AG04450 (cell line): ENCODE results near the gene PPM1L. TPM values are rescaled to one million over a fixed set of nuclear protein-coding genes. Genes with fewer than 3 reads are reported as not detected.

Source experiments
- CTCF ChIA-PET: fragments of 300-600, 350-600 bp; formaldehyde crosslinking; extraction: SDS; loops from one replicate; lab custom pipeline; 2022; ENCODE audit warnings: antibody characterized with exemption, inconsistent platforms; lab: Charles Lee
- POLR2A ChIA-PET: fragments of 350-600 bp; formaldehyde crosslinking; extraction: SDS; loops from one replicate; lab custom pipeline; 2021; ENCODE audit warnings: antibody characterized with exemption, inconsistent platforms; lab: Yijun Ruan, JAX
- DNase-seq: peaks from one replicate; pipeline ENCODE4 v3.0.0-alpha.2; 2011; ENCODE audit warnings: low read depth, low spot score
- H3K27ac ChIP-seq: one replicate; pipeline ENCODE4 v1.5.1; 2012; ENCODE audit warnings: low read depth, low read length, control low read depth
- H3K27me3 ChIP-seq: one replicate; pipeline ENCODE4 v1.6.0; 2012; ENCODE audit warnings: low read length; ENCODE audit not compliant: control insufficient read depth, insufficient read depth
- H3K4me3 ChIP-seq: 2 replicates; pipeline ENCODE4 v1.5.1; 2011; ENCODE audit warnings: mild to moderate bottlenecking, low read depth, low read length, control low read depth
- H3K9me3 ChIP-seq: 2 replicates; pipeline ENCODE4 v1.5.1; 2012; ENCODE audit warnings: low read length; ENCODE audit not compliant: control insufficient read depth, insufficient read depth
- polyA plus RNA-seq: library from polyadenylated mRNA; depleted of rRNA; stranded (reverse); fragments of >200 nt; gene quantifications from 2 replicates; pipeline ENCODE4 v1.2.3, GENCODE V29; 2011
- TF ChIP-seq, protein P1 (sequence below): IDR thresholded peaks from 2 replicates; pipeline ENCODE4 v1.5.1; 2011; ENCODE audit warnings: low read depth, low read length, control low read depth, inconsistent platforms

PPM1L gene
- polyA plus RNA-seq, 1 experiment: 0.33 TPM

DNA sequence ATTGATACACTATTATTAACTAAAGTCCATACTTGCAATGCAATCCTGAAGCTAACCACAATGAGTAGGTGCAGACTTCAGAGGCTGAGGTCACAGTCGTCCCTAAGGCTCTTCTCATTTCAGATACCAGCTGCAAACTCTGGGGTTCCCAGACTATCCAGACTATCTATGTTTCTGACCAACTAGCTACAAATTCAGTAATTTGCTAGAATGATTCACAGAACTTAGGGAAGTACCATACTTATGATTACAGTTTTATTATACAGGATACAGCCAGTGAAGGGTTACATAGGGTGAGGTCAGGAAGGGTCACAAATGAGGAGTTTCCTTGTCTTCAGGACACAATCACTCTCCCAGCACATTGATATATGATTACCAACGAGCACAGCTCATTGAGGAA lies 36.5 kb downstream of the PPM1L start:
- H3K27ac ChIP-seq: no peak overlapping the region
- H3K4me3 ChIP-seq: no peak overlapping the region
- H3K9me3 ChIP-seq: no peaks in the 10 kb centered on the region
- ChIA-PET POLR2A (no interaction called here), CTCF (no interaction called here)
- DNase-seq: no peak
- TF ChIP-seq, protein P1, sequence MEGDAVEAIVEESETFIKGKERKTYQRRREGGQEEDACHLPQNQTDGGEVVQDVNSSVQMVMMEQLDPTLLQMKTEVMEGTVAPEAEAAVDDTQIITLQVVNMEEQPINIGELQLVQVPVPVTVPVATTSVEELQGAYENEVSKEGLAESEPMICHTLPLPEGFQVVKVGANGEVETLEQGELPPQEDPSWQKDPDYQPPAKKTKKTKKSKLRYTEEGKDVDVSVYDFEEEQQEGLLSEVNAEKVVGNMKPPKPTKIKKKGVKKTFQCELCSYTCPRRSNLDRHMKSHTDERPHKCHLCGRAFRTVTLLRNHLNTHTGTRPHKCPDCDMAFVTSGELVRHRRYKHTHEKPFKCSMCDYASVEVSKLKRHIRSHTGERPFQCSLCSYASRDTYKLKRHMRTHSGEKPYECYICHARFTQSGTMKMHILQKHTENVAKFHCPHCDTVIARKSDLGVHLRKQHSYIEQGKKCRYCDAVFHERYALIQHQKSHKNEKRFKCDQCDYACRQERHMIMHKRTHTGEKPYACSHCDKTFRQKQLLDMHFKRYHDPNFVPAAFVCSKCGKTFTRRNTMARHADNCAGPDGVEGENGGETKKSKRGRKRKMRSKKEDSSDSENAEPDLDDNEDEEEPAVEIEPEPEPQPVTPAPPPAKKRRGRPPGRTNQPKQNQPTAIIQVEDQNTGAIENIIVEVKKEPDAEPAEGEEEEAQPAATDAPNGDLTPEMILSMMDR: no peak
- no peaks in the 10 kb centered on the region for H3K27me3 ChIP-seq

DNA sequence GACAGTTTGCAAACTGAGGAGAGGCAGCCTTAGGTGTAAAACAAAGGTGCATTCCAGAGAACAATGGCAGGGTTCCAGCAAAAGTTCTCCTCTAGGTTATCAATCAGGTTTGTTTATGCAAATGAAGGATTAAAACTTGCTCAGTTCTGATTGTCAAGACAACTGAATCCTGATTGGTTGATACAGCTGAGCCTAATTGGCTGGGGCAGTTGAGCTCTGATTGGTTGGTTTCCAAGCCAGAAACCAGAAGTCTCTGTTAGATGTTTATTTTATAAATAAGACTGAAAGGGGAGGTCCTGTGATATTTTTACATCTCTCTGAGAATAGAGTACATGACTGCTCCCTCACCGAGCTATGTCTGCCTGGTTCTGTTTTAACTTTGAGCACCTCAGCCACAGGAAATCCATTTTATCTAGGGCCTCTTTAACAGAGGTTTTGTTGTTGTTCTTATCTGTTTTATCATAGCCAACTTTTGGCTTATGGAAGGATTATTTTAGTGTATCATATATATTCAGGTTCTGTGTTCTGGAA lies 37.8 kb downstream of the PPM1L start:
- H3K9me3 ChIP-seq: no peaks in the 10 kb centered on the region
- no peak overlapping the region for H3K27ac ChIP-seq
- no peak for DNase-seq
- no peaks in the 10 kb centered on the region for H3K27me3 ChIP-seq
- CTCF ChIA-PET: no interaction called here
- TF ChIP-seq, protein P1: no peak
- no peak overlapping the region for H3K4me3 ChIP-seq
- POLR2A ChIA-PET: no interaction called here

DNA sequence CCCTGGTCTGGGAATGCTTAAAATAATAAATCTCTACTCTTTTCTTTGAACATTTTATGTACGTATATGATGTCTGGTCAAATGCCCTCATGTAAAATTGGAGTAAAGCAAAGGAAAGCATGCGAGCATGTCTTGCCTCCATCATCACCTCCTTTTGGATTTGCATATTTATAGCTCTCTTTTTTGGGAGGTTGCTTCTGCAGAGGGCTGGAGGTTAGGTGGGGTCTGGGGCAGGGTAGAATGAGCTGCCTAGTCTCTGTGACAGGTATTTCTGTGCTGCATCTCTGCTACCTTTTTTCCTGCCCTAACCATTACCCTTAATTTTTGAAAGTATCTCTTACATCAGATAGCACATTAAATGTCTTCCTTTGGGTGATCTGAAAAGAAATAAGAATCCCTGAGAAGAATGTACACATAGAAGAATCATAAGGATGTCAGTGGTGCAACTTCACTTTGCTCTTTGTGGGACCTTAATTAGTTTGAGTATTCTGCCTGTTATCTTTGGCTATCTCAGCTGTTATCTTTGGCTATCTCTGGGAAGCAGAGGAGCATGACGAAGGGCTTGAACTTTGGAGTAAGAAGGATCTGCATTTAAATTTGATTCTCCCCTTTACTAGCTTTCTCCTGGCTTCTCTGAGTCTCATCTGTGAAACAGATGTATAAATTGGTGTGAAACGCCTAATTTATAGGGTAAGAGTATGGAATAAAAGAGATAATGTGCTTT lies 40.2 kb downstream of the PPM1L start:
- Histone ChIP-seq H3K4me3 (no peak overlapping the region), H3K9me3 (no peaks in the 10 kb centered on the region), H3K27ac (no peak overlapping the region), H3K27me3 (no peaks in the 10 kb centered on the region)
- ChIA-PET CTCF (no interaction called here), POLR2A (no interaction called here)
- DNase-seq: no peak
- TF ChIP-seq, protein P1: no peak

DNA sequence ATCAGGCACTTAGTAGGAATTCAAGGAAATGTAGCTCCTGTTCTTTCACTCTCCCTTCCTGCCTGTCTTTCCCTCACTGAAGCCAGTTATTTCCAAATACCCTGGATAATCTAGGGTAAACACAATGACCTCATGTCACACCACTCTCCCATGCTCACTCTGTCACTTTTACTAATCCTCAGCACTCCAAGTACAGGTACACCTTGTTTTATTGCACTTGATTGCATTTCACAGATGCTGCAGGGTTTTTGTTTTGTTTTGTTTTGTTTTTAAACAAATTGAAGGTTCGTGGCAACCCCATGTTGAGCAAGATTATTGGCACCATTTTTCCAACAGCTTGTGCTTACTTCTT lies 40.8 kb downstream of the PPM1L start:
- ChIA-PET CTCF (no interaction called here), POLR2A (no interaction called here)
- no peak overlapping the region for H3K27ac ChIP-seq
- no peak for DNase-seq
- TF ChIP-seq, protein P1: no peak
- H3K27me3 ChIP-seq: no peaks in the 10 kb centered on the region
- H3K9me3 ChIP-seq: no peaks in the 10 kb centered on the region
- no peak overlapping the region for H3K4me3 ChIP-seq

DNA sequence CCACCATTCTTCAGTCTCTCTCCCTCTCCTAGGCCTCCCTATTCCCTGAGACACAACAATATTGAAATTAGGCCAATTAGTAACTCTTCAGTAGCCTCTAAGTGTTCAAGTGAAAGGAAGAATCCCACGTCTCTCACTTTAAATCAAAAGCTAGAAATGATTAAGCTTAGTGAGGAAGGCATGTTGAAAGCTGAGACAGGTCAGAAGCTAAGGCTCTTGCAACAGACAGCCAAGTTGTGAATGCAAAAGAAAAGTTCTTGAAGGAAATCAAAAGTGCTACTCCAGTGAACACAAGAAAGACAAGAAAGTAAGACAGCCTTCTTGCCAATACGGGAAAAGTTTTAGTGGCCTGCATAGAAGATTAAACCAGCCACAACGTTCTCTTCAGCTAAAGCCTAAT lies 41.3 kb downstream of the PPM1L start:
- ChIA-PET POLR2A (no interaction called here), CTCF (no interaction called here)
- TF ChIP-seq, protein P1: no peak
- Histone ChIP-seq H3K4me3 (no peak overlapping the region), H3K27ac (no peak overlapping the region), H3K27me3 (no peaks in the 10 kb centered on the region), H3K9me3 (no peaks in the 10 kb centered on the region)
- DNase-seq: no peak
